PC-3 (cell line): ENCODE data around the gene TNFRSF18. TPM values are rescaled to one million over a fixed set of nuclear protein-coding genes. Genes with fewer than 3 reads are reported as not detected.

Source experiments
- ATAC-seq: fragments of 200-7000 bp; cut with Tn5 transposase; 2 replicates; pipeline ENCODE4 v1.9.1; 2020; ENCODE audit warnings: mild to moderate bottlenecking, moderate library complexity
- BruUV-seq: library from RNA; stranded (reverse); fragments of 400-500 nt; replicated peaks from 2 replicates; lab custom pipeline; 2021; lab: Mats Ljungman, UMichigan
- CTCF ChIA-PET: fragments of 300-600 bp; sonication (Branson Sonifier 250); formaldehyde crosslinking; loops from one replicate; lab custom pipeline; 2022; ENCODE audit warnings: antibody characterized with exemption; lab: Charles Lee
- POLR2A ChIA-PET: fragments of 300-600 bp; sonication (Branson Sonifier 250); formaldehyde crosslinking; loops from one replicate; lab custom pipeline; 2022; ENCODE audit warnings: antibody characterized with exemption; ENCODE audit not compliant: unreplicated experiment; lab: Charles Lee
- DNase-seq: peaks from one replicate; pipeline ENCODE4 v3.0.0-alpha.2; 2015
- H2AFZ ChIP-seq: fragments of 300-600 bp; sonication (generic); 2 replicates; pipeline ENCODE4 v1.6.0; 2016; ENCODE audit warnings: antibody characterized with exemption, low read length
- H3F3A ChIP-seq: fragments of 300-600 bp; sonication (generic); one replicate; pipeline ENCODE4 v1.6.0; 2017; ENCODE audit warnings: antibody characterized with exemption, low read length, control low read depth, mild to moderate bottlenecking; ENCODE audit not compliant: unreplicated experiment
- H3K27ac ChIP-seq: fragments of 300-600 bp; sonication (generic); 2 replicates; pipeline ENCODE4 v1.5.1; 2016; ENCODE audit warnings: mild to moderate bottlenecking, low read length
- H3K27me3 ChIP-seq: fragments of 300-600 bp; sonication (generic); 2 replicates; pipeline ENCODE4 v1.6.1; 2016; ENCODE audit warnings: low read length, mixed read lengths
- H3K36me3 ChIP-seq: fragments of 300-600 bp; sonication (generic); 2 replicates; pipeline ENCODE4 v1.6.1; 2016; ENCODE audit warnings: low read depth, mixed run types, low read length, mixed read lengths
- H3K4me1 ChIP-seq: fragments of 300-600 bp; sonication (generic); 2 replicates; pipeline ENCODE4 v1.5.1; 2016; ENCODE audit warnings: low read length; ENCODE audit not compliant: insufficient read depth
- H3K4me2 ChIP-seq: fragments of 300-600 bp; sonication (generic); 2 replicates; pipeline ENCODE4 v1.6.0; 2016; ENCODE audit warnings: low read length
- H3K4me3 ChIP-seq: fragments of 300-600 bp; sonication (generic); 2 replicates; pipeline ENCODE4 v1.5.1; 2016; ENCODE audit warnings: mild to moderate bottlenecking, low read length, mixed read lengths
- H3K79me2 ChIP-seq: fragments of 300-600 bp; sonication (generic); 2 replicates; pipeline ENCODE4 v1.6.1; 2017; ENCODE audit warnings: low read length, mixed read lengths
- H3K9ac ChIP-seq: fragments of 300-600 bp; sonication (generic); 2 replicates; pipeline ENCODE4 v1.6.0; 2016; ENCODE audit warnings: mild to moderate bottlenecking, low read length
- H3K9me2 ChIP-seq: fragments of 300-600 bp; sonication (generic); replicated peaks from 2 replicates; pipeline ENCODE4 v1.6.1; 2016; ENCODE audit warnings: mixed run types, low read length, mixed read lengths
- H3K9me3 ChIP-seq: fragments of 300-600 bp; sonication (generic); 2 replicates; pipeline ENCODE4 v1.6.1; 2016; ENCODE audit warnings: low read length, mixed read lengths
- H4K20me1 ChIP-seq: fragments of 300-600 bp; sonication (generic); 2 replicates; pipeline ENCODE4 v1.6.1; 2016; ENCODE audit warnings: low read length, mixed read lengths
- EZH2 ChIP-seq: fragments of 300-600 bp; sonication (generic); IDR thresholded peaks from one replicate; pipeline ENCODE4 v1.6.1; 2017; ENCODE audit warnings: antibody characterized with exemption, mild to moderate bottlenecking, low read length; ENCODE audit not compliant: unreplicated experiment
- EZH2phosphoT487 ChIP-seq: fragments of 300-600 bp; sonication (generic); IDR thresholded peaks from 2 replicates; pipeline ENCODE4 v1.6.1; 2018; ENCODE audit warnings: mild to moderate bottlenecking, antibody characterized with exemption, low read length, borderline replicate concordance
- intact Hi-C: fragments of 100-400 bp; cut with micrococcal nuclease; formaldehyde crosslinking; loops from 2 replicates; pipeline ENCODE4 v1.9.0; 2023
- total RNA-seq: library from RNA; depleted of rRNA; stranded (reverse); fragments of >200 nt; gene quantifications from 2 replicates; pipeline ENCODE4 v1.2.3, GENCODE V29; 2014
- TF ChIP-seq, protein P1 (sequence below): fragments of 300-600 bp; sonication (generic); conservative IDR thresholded peaks from 2 replicates; pipeline ENCODE4 v1.5.1; 2017; ENCODE audit warnings: antibody characterized with exemption, low read depth, mild to moderate bottlenecking, low read length

The TNFRSF18 gene
- total RNA-seq, 1 experiment from 2014 or later: 87.2 TPM

DNA sequence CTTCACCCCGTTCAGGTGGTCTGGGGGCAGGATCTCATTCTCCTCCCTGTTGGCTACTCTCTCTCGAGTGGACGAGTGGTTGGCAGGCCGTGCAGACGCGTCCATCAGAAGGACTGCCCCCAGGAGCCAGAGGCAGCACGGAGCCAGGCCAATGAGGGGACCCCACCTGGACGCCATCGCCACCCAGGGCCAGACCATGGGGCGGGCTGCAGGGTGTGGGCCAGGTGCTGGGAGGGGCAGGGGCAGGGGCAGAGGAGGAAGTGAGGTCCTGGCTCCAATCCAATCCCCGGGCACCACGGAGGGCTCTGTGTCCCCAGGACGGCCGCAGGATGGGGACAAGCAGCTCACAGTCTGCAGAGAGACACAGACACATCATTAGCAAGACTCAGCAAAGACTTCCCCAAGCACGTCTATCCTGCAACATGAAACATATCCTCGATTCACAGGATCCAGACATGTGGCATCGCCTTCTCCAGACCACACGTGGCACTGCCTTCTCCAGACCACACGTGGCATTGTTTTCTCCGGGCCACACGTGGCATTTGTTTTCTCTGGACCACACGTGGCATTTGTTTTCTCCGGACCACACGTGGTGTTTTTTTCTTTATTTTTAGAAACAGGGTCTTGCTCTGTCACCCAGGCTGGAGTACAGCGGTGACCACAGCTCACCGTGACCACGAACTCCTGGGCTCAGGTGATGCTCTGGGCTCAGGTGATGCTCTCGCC, 22.4 kb upstream of the TNFRSF18 start:
- no peak overlapping the region for H3K27ac ChIP-seq
- H3K27me3 ChIP-seq: no peaks in the 10 kb centered on the region
- H4K20me1 ChIP-seq: peaks cover 18% of the 10 kb centered on the region
- H3K36me3 ChIP-seq: peaks cover 35% of the 10 kb centered on the region
- intact Hi-C loops: no loop called here
- H3K4me2 ChIP-seq: no peak overlapping the region
- no peak overlapping the region for H2AFZ ChIP-seq
- POLR2A ChIA-PET: no interaction called here
- no peak overlapping the region for H3K9ac ChIP-seq
- no peaks in the 10 kb centered on the region for H3F3A ChIP-seq
- peaks cover 86% of the 10 kb centered on the region for H3K79me2 ChIP-seq
- no peak overlapping the region for H3K4me3 ChIP-seq
- H3K9me3 ChIP-seq: no peaks in the 10 kb centered on the region
- H3K4me1 ChIP-seq: peaks cover 21% of the 10 kb centered on the region
- ATAC-seq (no peak), DNase-seq (no peak)
- no TSS peak for BruUV-seq
- no peaks in the 10 kb centered on the region for H3K9me2 ChIP-seq
- no peak for TF ChIP-seq EZH2phosphoT487
- TF ChIP-seq, protein P1, sequence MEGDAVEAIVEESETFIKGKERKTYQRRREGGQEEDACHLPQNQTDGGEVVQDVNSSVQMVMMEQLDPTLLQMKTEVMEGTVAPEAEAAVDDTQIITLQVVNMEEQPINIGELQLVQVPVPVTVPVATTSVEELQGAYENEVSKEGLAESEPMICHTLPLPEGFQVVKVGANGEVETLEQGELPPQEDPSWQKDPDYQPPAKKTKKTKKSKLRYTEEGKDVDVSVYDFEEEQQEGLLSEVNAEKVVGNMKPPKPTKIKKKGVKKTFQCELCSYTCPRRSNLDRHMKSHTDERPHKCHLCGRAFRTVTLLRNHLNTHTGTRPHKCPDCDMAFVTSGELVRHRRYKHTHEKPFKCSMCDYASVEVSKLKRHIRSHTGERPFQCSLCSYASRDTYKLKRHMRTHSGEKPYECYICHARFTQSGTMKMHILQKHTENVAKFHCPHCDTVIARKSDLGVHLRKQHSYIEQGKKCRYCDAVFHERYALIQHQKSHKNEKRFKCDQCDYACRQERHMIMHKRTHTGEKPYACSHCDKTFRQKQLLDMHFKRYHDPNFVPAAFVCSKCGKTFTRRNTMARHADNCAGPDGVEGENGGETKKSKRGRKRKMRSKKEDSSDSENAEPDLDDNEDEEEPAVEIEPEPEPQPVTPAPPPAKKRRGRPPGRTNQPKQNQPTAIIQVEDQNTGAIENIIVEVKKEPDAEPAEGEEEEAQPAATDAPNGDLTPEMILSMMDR: no peak
- CTCF ChIA-PET: no interaction called here

DNA sequence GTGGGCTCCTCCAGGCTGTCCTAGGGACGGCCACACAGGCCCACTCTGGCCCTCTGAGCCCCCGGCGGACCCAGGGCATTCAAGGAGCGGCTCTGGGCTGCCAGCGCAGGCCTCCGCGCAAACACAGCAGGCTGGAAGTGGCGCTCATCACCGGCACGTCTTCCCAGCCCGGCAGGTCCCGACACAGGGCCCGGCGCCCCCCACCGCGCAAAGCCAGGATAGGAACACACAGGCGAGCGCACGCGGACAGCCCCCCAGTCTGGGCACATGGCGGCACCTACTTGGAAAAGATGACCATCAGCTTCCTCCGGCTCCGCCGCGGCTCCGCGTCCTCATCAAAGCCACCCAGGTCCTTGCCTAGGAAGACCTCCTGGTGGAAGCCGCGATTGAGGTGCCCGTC, 21.8 kb upstream of the TNFRSF18 start:
- peaks cover 15% of the 10 kb centered on the region for H3K4me1 ChIP-seq
- H3K4me2 ChIP-seq: no peak overlapping the region
- H3K4me3 ChIP-seq: no peak overlapping the region
- no peaks in the 10 kb centered on the region for H3K9me2 ChIP-seq
- H3K27me3 ChIP-seq: no peaks in the 10 kb centered on the region
- H3K79me2 ChIP-seq: peaks cover 81% of the 10 kb centered on the region
- H3F3A ChIP-seq: no peaks in the 10 kb centered on the region
- TF ChIP-seq EZH2phosphoT487 (no peak), EZH2 (no peak)
- TF ChIP-seq, protein P1: no peak
- intact Hi-C loops: no loop called here
- H3K9me3 ChIP-seq: no peaks in the 10 kb centered on the region
- no peak overlapping the region for H2AFZ ChIP-seq
- no peak overlapping the region for H3K9ac ChIP-seq
- DNase-seq (no peak), ATAC-seq (no peak)
- POLR2A ChIA-PET: no interaction called here
- H3K27ac ChIP-seq: no peak overlapping the region
- no TSS peak for BruUV-seq
- peaks cover 18% of the 10 kb centered on the region for H4K20me1 ChIP-seq
- CTCF ChIA-PET: no interaction called here
- H3K36me3 ChIP-seq: peaks cover 38% of the 10 kb centered on the region

DNA sequence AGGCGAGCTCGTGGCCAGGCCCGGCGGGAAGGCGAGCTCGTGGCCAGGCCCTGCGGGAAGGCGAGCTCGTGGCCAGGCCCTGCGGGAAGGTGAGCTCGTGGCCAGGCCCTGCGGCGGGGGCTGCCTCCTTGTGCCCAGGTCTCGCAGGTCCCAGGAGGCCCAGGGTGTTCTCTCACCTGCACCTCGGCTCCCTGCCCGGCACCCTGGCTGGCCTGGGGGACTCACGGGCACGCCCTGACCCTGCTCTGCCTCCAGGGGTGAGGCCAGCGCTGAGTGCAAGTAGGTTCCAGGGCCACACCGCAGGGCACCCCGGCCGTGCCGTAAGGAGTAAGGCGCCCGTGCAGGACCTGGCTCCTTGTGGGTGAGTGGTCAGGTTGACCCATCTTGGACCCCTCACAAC, 21.0 kb upstream of the TNFRSF18 start:
- TF ChIP-seq, protein P1: no peak
- TF ChIP-seq EZH2phosphoT487 (no peak), EZH2 (no peak)
- H3K9ac ChIP-seq: no peak overlapping the region
- H3K4me1 ChIP-seq: peaks cover 10% of the 10 kb centered on the region
- H3K36me3 ChIP-seq: peaks cover 46% of the 10 kb centered on the region
- no peak overlapping the region for H2AFZ ChIP-seq
- H3K9me2 ChIP-seq: no peaks in the 10 kb centered on the region
- H4K20me1 ChIP-seq: peaks cover 18% of the 10 kb centered on the region
- POLR2A ChIA-PET: no interaction called here
- no peak overlapping the region for H3K27ac ChIP-seq
- DNase-seq (no peak), ATAC-seq (no peak)
- intact Hi-C loops: no loop called here
- no TSS peak for BruUV-seq
- no peaks in the 10 kb centered on the region for H3K9me3 ChIP-seq
- no peaks in the 10 kb centered on the region for H3F3A ChIP-seq
- H3K4me2 ChIP-seq: no peak overlapping the region
- H3K79me2 ChIP-seq: peaks cover 73% of the 10 kb centered on the region
- no peaks in the 10 kb centered on the region for H3K27me3 ChIP-seq
- no peak overlapping the region for H3K4me3 ChIP-seq
- CTCF ChIA-PET: no interaction called here
